Esophagus squamous epithelium (tissue), 5 donors: ENCODE measurements around the gene UBE2S. TPM values are rescaled to one million over a fixed set of nuclear protein-coding genes. Genes with fewer than 3 reads are reported as not detected.

Experiments used
- DNase-seq: peaks from one replicate; lab custom pipeline; 2025; lab: John Stamatoyannopoulos, UW
- H3K27ac ChIP-seq, 4 donors: fragments of 200-600 bp; sonication (generic); one replicate each; pipeline ENCODE4 v1.5.1; 2016 to 2019; ENCODE audit warnings: mild to moderate bottlenecking in 1 of 4
- H3K27me3 ChIP-seq, 4 donors: fragments of 200-600 bp; sonication (generic); 1 replicate in 3 of 4; 2 replicates in 1 of 4; pipeline versions ENCODE4 v1.5.1 to v1.6.0; 2017 to 2021; ENCODE audit warnings: antibody characterized with exemption in 1 of 4
- H3K36me3 ChIP-seq, 3 donors: fragments of 200-600 bp; sonication (generic); one replicate each; pipeline ENCODE4 v1.5.1; 2016 to 2019
- H3K4me1 ChIP-seq, 3 donors: fragments of 200-600 bp; sonication (generic); one replicate each; pipeline ENCODE4 v1.5.1; 2017 to 2019
- H3K4me3 ChIP-seq, 4 donors: fragments of 200-600 bp; sonication (generic); 1 replicate in 3 of 4; 2 replicates in 1 of 4; pipeline ENCODE4 v1.5.1; 2016 to 2019; ENCODE audit warnings: mild to moderate bottlenecking in 2 of 4, moderate library complexity in 1 of 4
- H3K9me3 ChIP-seq, 3 donors: fragments of 200-600 bp; sonication (generic); one replicate each; pipeline ENCODE4 v1.5.1; 2016 to 2019
- CTCF ChIP-seq, 6 experiments: fragments of 450-650 bp in 4 of 6; fragments of 200-600 bp in 2 of 6; sonication (generic) in 2 of 6; IDR thresholded peaks; one replicate each; pipeline ENCODE4 v1.5.1; 2016 to 2019; ENCODE audit warnings: antibody characterized with exemption in 6 of 6, mild to moderate bottlenecking in 4 of 6, moderate library complexity in 4 of 6
- POLR2A ChIP-seq, 4 donors: fragments of 450-650 bp; IDR thresholded peaks; one replicate each; pipeline ENCODE4 v1.6.1; 2017; ENCODE audit warnings: antibody characterized with exemption in 4 of 4, mild to moderate bottlenecking in 4 of 4, moderate library complexity in 3 of 4
- WGBS, 2 donors: methylation state at CpG; one replicate each; pipeline ENCODE4 v1.1.5; 2018; 5-methylcytosine and 5-hydroxymethylcytosine counted together
- intact Hi-C: fragments of 100-400 bp; cut with DNase I; formaldehyde crosslinking; loops from one replicate; pipeline ENCODE4 v1.15.0; 2022
- total RNA-seq, 4 donors: library from RNA; depleted of rRNA; stranded (reverse); fragments of >200 nt; gene quantifications; one replicate each; pipeline ENCODE4 v1.1.0, GENCODE V29; 2016
- donor health status: DM: yes; HTN: yes; CAD: no.

Gene UBE2S
- total RNA-seq, 4 donors from 2014 or later, result 15.6 to 41.4 (median 31.2) TPM

GRCh38 chr19:55353356-55353802, 54.2 kb downstream of the UBE2S start:
- intact Hi-C loops, result no loop called here
- Histone ChIP-seq H3K9me3 (no peaks in the 10 kb centered on the region), H3K4me3 (peak overlapping the region; percentile 18 to 67 (median 46)), H3K4me1 (peaks cover 16 to 39% (median 22%) of the 10 kb centered on the region in 3 donors), H3K27ac (no peak overlapping the region), H3K36me3 (no peaks in the 10 kb centered on the region), H3K27me3 (peaks cover 10 to 82% (median 20%) of the 10 kb centered on the region in 4 donors)
- 4 to 8% methylated on average over 12 to 16 of the region's 24 CpGs for WGBS, 2 donors
- no peak for TF ChIP-seq POLR2A (IDR thresholded peaks at IDR 0.05)
- DNase-seq, result no peak

- H3K27me3 ChIP-seq, result peaks cover 10 to 77% (median 20%) of the 10 kb centered on the region in 4 donors
- no peak overlapping the region for H3K4me3 ChIP-seq
- DNase-seq, result no peak
These were observed 54.9 kb downstream of the UBE2S start for GRCh38 chr19:55352549-55353145.

GRCh38 chr19:55352040-55352439, 55.5 kb downstream of the UBE2S start:
- peaks cover 16 to 39% (median 22%) of the 10 kb centered on the region in 3 donors for H3K4me1 ChIP-seq
- DNase-seq, result no peak
- intact Hi-C loops, result no loop called here
- 60% methylated on average over 1 of the region's 6 CpGs; no CpG with 5 or more reads in 1 of the 2 donors for WGBS, 2 donors
- H3K9me3 ChIP-seq, result no peaks in the 10 kb centered on the region
- TF ChIP-seq CTCF (IDR thresholded peaks at IDR 0.05) (no peak), POLR2A (IDR thresholded peaks at IDR 0.05) (no peak)
- no peak overlapping the region for H3K4me3 ChIP-seq
- H3K27ac ChIP-seq, result no peak overlapping the region
- H3K27me3 ChIP-seq, result peaks cover 10 to 71% (median 20%) of the 10 kb centered on the region in 4 donors
- H3K36me3 ChIP-seq, result peaks cover 0 to 8% (median 2%) of the 10 kb centered on the region in 3 donors

More at GRCh38 chr19:55352549-55353145, 54.9 kb downstream of the UBE2S start:
- Histone ChIP-seq H3K36me3 (peaks cover 0 to 2% (median 0%) of the 10 kb centered on the region in 3 donors), H3K27ac (no peak overlapping the region), H3K9me3 (no peaks in the 10 kb centered on the region), H3K4me1 (peaks cover 16 to 39% (median 22%) of the 10 kb centered on the region in 3 donors)
- no peak for TF ChIP-seq CTCF (IDR thresholded peaks at IDR 0.05)
- no peak for TF ChIP-seq POLR2A (IDR thresholded peaks at IDR 0.05)
- intact Hi-C loops, result no loop called here
- 64 to 78% methylated on average over 19 to 22 of the region's 25 CpGs for WGBS, 2 donors

GRCh38 chr19:55350620-55351315, 56.8 kb downstream of the UBE2S start:
- peaks cover 0 to 20% (median 6%) of the 10 kb centered on the region in 3 donors for H3K36me3 ChIP-seq
- H3K27me3 ChIP-seq, result peaks cover 10 to 58% (median 20%) of the 10 kb centered on the region in 4 donors
- TF ChIP-seq CTCF (IDR thresholded peaks at IDR 0.05) (no peak), POLR2A (IDR thresholded peaks at IDR 0.05) (no peak)
- intact Hi-C loops, result no loop called here
- H3K9me3 ChIP-seq, result no peaks in the 10 kb centered on the region
- 55% methylated on average over 8 to 9 of the region's 11 CpGs for WGBS, 2 donors
- H3K27ac ChIP-seq, result no peak overlapping the region
- DNase-seq, result no peak
- peaks cover 16 to 42% (median 25%) of the 10 kb centered on the region in 3 donors for H3K4me1 ChIP-seq
- H3K4me3 ChIP-seq, result no peak overlapping the region

Other genes with a start within 250 kb of the UBE2S start
- 1 to 10 TPM in 3 of 4 donors, under 1 TPM in 1; 0.53 to 2.8 (median 1.4) TPM for gene DNAAF3, start 241.2 kb downstream of the UBE2S start, total RNA-seq
- under 1 TPM in 1 of 4 donors, not detected in 3; 0.22 TPM for gene SYT5, start 227.5 kb downstream of the UBE2S start, total RNA-seq
- 1 to 10 TPM in 3 of 4 donors, under 1 TPM in 1; 0.57 to 2.0 (median 1.3) TPM for gene PTPRH, start 198.3 kb downstream of the UBE2S start, total RNA-seq
- 1 to 10 TPM in 3 of 4 donors, not detected in 1; 1.1 to 3.6 (median 2.2) TPM for gene TMEM86B, start 179.0 kb downstream of the UBE2S start, total RNA-seq
- gene PPP6R1, start 148.8 kb downstream of the UBE2S start, total RNA-seq, result 10 to 100 TPM; 30.6 to 59.2 (median 47.4) TPM
- 10 to 100 TPM; 27.1 to 40.7 (median 32.4) TPM for gene HSPBP1, start 127.7 kb downstream of the UBE2S start, total RNA-seq
- 1 to 10 TPM in 1 of 4 donors, under 1 TPM in 1, not detected in 2; 0.73 to 1.1 TPM for gene BRSK1, start 123.8 kb downstream of the UBE2S start, total RNA-seq
- 1 to 10 TPM in 1 of 4 donors, not detected in 3; 1.7 TPM for gene TMEM150B, start 82.4 kb downstream of the UBE2S start, total RNA-seq
- 1 to 10 TPM; 5.3 to 9.9 (median 8.2) TPM for gene KMT5C, start 67.9 kb downstream of the UBE2S start, total RNA-seq
- gene COX6B2, start 53.1 kb downstream of the UBE2S start, total RNA-seq, result 1 to 10 TPM in 1 of 4 donors, under 1 TPM in 2, not detected in 1; 0.66 to 1.4 (median 0.95) TPM
- not detected for gene GARIN5B, start 44.5 kb downstream of the UBE2S start, total RNA-seq
- gene IL11, start 37.3 kb downstream of the UBE2S start, total RNA-seq, result not detected
- gene TMEM190, start 31.0 kb downstream of the UBE2S start, total RNA-seq, result not detected
- 10 to 100 TPM; 11.9 to 41.8 (median 27.1) TPM for gene TMEM238, start 23.5 kb downstream of the UBE2S start, total RNA-seq
- gene RPL28, start 21.9 kb downstream of the UBE2S start, total RNA-seq, result 100 to 1,000 TPM; 395 to 866 (median 753) TPM
- gene SHISA7, start 35.5 kb upstream of the UBE2S start, total RNA-seq, result not detected
- 10 to 100 TPM; 60.5 to 98.1 (median 78.7) TPM for gene ISOC2, start 53.9 kb upstream of the UBE2S start, total RNA-seq
- gene C19orf85, start 57.0 kb upstream of the UBE2S start, total RNA-seq, result not detected
- 10 to 100 TPM in 1 of 4 donors, 1 to 10 TPM in 3; 4.4 to 22.0 (median 6.8) TPM for gene ZNF628, start 68.8 kb upstream of the UBE2S start, total RNA-seq
- 1 to 10 TPM; 1.3 to 4.3 (median 2.9) TPM for gene NAT14, start 77.4 kb upstream of the UBE2S start, total RNA-seq
- 1 to 10 TPM in 1 of 4 donors, under 1 TPM in 3; 0.40 to 5.0 (median 0.68) TPM for gene SSC5D, start 80.6 kb upstream of the UBE2S start, total RNA-seq
- gene SBK2, start 129.3 kb upstream of the UBE2S start, total RNA-seq, result not detected
- 1 to 10 TPM in 1 of 4 donors, under 1 TPM in 1, not detected in 2; 0.22 to 1.0 TPM for gene SBK3, start 137.8 kb upstream of the UBE2S start, total RNA-seq
- 1 to 10 TPM in 3 of 4 donors, under 1 TPM in 1; 0.75 to 3.0 (median 2.2) TPM for gene ZNF579, start 173.1 kb upstream of the UBE2S start, total RNA-seq
- gene FIZ1, start 191.7 kb upstream of the UBE2S start, total RNA-seq, result 10 to 100 TPM in 1 of 4 donors, 1 to 10 TPM in 3; 5.8 to 12.7 (median 7.9) TPM
- gene ZNF524, start 192.5 kb upstream of the UBE2S start, total RNA-seq, result 10 to 100 TPM; 17.7 to 25.9 (median 22.9) TPM
- gene ZNF865, start 197.9 kb upstream of the UBE2S start, total RNA-seq, result 1 to 10 TPM; 2.7 to 5.3 (median 3.3) TPM
- 1 to 10 TPM; 2.9 to 6.9 (median 4.4) TPM for gene ZNF784, start 216.8 kb upstream of the UBE2S start, total RNA-seq
- gene ZNF580, start 233.2 kb upstream of the UBE2S start, total RNA-seq, result 10 to 100 TPM in 3 of 4 donors, 1 to 10 TPM in 1; 8.8 to 19.1 (median 12.9) TPM
- gene ZNF581, start 235.9 kb upstream of the UBE2S start, total RNA-seq, result 10 to 100 TPM; 11.8 to 20.2 (median 14.0) TPM
- 1 to 10 TPM; 2.4 to 7.2 (median 4.6) TPM for gene CCDC106, start 240.4 kb upstream of the UBE2S start, total RNA-seq
- 100 to 1,000 TPM in 2 of 4 donors, 10 to 100 TPM in 2; 85.0 to 112 (median 99.7) TPM for gene U2AF2, start 247.2 kb upstream of the UBE2S start, total RNA-seq